LNCAP (cell line): Measurements from ENCODE around the gene JPT1.

Experiments used
- TF ChIP-seq, protein P1 (sequence below): fragments of 450-650 bp; IDR thresholded peaks from 2 replicates; pipeline ENCODE4 v1.5.1; 2017; ENCODE audit warnings: mild to moderate bottlenecking

The JPT1 gene

DNA sequence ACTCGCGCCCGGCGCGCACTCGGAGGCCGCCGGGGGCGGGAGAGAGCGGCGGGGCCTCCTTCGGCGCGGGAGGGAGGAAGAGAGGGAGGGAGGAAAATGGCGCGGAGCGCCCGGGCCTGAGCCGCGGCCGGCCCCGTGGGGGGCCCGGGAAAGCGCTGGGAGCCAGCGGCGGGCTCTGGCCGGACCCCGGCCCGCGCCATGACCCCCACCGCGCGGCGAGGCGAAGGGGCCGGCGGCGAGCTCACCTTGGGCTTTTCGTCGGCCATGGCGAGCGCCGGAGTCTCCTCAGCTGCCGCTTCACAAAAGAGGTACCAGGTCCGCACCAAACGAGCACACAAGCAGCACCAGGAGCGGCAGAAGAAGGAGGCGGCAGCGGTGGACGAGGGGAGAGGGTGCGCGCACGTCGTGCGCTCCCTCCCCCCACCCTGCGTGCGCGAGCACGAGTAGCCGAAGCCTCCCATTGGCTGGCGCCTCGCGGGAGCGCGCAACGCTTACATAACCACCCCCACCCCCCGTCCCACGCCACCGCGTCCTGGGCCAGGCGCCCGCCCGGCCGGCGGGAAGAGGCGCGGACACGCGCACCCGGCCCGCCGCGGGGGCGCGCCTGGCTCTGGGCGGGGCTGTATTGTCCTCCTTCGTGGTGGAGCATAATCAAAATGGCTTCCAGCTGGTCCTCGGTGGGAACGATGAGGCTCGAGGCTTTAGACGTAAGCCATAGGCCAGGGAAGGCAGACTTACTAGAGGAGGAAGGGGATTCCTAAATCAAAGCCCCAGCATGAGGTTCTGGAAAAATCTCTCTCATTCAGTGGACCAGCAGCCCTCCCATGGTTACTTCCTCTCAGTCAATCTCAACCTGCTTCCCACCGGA lies 28.5 kb upstream of the JPT1 start, which contains the start of gene SUMO2:
Gene SUMO2, minus strand, starts transcription at position 391 of the 868 bp plus-strand sequence. Its CDS starts 125 bp downstream, at position 266.
- TF ChIP-seq, protein P1, sequence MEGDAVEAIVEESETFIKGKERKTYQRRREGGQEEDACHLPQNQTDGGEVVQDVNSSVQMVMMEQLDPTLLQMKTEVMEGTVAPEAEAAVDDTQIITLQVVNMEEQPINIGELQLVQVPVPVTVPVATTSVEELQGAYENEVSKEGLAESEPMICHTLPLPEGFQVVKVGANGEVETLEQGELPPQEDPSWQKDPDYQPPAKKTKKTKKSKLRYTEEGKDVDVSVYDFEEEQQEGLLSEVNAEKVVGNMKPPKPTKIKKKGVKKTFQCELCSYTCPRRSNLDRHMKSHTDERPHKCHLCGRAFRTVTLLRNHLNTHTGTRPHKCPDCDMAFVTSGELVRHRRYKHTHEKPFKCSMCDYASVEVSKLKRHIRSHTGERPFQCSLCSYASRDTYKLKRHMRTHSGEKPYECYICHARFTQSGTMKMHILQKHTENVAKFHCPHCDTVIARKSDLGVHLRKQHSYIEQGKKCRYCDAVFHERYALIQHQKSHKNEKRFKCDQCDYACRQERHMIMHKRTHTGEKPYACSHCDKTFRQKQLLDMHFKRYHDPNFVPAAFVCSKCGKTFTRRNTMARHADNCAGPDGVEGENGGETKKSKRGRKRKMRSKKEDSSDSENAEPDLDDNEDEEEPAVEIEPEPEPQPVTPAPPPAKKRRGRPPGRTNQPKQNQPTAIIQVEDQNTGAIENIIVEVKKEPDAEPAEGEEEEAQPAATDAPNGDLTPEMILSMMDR = no peak

DNA sequence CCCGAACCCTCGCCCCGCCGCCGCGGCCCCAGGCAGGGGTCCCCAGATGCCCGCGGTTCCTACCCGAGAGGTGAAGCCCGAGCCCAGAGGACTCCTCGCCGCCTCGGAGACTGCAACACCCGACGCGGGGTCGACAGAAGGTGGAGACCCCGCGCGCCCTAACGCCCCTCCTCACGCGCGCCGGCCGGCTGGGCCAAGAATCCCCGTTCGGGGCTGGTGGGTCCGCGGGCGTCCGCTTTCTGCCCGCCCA lies 27.9 kb upstream of the JPT1 start:
- TF ChIP-seq, protein P1 = no peak

DNA sequence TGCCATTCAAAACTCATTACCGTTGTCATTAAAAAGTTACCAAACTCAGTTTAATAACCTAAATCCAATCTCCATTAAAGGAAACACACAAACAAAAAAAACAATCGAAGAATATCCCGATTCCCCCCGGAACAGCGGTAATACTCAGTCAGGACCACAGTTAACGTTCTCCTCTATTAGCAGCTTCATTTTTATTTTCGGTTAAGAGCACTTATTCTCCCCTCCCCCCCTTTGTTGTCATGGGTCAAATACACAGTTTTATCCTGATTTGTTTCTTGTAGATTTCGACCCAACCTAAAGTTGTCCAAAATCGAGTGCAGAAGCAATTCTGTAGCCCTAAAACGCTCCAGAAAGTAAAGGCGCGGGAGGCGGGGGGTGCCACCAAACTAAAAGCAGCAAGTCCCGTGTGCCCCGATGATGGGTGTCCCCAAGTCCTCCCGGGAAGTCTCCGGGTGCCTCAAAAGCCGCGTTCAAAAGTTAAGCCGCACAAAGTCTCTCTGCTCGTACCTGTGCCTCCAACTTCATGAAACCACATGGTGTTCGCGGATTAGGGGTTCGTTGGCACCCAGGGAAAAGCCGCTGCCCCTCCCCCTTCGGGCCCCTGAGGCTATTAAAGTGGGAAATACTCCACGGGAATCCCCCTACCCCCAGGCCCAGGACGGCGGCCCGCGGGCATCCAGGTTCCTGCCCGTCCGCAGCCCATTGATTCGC lies 27.5 kb upstream of the JPT1 start:
- TF ChIP-seq, protein P1 = no peak

DNA sequence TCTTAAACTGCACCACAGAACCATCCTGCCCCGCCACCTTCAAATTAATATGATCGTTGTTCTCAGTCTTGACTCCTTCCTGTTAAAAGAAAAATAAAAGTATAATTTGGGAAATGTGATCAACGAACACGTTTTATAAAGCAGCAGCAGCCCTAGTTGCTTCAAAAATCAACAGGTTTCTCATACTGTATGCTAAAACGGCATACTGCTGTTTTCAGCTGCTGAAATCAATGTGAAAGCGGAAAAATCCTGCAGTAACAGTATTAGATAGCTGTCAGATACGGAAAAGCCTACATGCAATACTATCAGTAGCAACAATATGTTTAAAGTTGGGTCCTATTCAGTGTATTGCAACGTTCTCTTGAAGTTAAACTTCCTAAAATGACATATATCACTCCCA lies 26.8 kb upstream of the JPT1 start:
- TF ChIP-seq, protein P1 = no peak

DNA sequence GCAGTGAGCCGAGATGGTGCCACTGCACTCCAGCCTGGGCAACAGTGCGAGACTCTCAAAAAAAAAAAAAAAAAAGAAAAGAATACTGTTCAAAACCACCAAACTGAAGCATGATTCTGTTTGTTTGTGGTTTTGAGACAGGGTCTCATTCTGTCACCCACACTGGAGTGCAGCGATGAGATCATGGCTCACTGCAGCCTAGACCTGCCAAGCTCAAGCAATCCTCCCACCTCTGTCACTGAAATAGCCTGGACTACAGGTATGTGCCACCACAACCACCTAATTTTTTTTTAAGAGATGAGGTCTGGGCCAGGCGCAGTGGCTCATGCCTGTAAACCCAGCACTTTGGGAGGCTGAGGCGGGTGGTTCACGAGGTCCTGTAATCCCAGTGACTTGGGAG lies 24.1 kb upstream of the JPT1 start:
- TF ChIP-seq, protein P1 = no peak

DNA sequence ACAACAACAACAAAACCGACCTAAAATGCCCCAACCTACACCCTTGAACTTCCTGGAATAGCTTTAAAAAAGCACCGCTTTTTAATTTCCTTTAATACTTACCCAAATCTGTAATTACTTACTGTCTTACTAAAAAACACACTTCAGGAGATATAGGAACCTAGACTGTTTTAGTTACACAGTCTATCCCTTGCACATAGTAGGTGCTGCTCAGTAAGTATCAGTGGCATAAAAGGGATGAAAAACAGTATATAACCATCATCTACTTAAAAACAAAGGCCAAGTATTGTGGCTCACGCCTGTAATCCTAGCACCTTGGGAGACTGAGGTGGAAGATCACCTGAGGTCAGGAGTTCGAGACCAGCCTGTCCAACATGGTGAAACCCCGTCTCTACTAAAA lies 22.3 kb upstream of the JPT1 start:
- TF ChIP-seq, protein P1 = no peak

DNA sequence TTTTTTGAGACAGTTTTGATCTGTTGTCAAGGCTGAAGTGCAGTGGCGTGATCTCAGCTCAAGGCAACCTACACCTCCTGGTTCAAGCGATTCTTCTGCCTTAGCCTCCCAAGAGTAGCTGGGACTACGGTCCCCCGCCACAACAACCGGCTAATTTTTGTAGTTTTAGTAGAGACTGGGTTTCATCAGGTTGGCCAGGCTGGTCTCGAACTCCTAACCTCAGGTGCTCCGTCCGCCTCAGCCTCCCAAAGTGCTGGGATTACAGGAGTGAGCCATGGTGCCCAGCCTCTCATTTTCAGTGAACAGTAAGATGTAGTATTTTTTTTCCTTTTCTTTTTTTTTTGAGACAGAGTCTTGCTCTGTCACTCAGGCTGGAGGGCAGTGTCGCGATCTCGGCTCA lies 20.7 kb upstream of the JPT1 start:
- TF ChIP-seq, protein P1 = no peak
